GM12878 (cell line): ENCODE data around the gene BHLHE23. TPM values are rescaled to one million over a fixed set of nuclear protein-coding genes. Genes with fewer than 3 reads are reported as not detected.

Experiments used
- ATAC-seq: fragments of 200-7000 bp; cut with Tn5 transposase; 3 replicates; pipeline ENCODE4 v1.9.1; 2020; ENCODE audit warnings: mild to moderate bottlenecking, moderate library complexity
- BruUV-seq: library from RNA; stranded (reverse); fragments of 400-500 nt; replicated peaks from 2 replicates; lab custom pipeline; 2021; lab: Mats Ljungman, UMichigan
- CTCF ChIA-PET: fragments of 300-600 bp; sonication (Branson Sonifier 250); formaldehyde crosslinking; extraction: SDS; loops from one replicate; lab custom pipeline; 2021; ENCODE audit warnings: inconsistent platforms; lab: Yijun Ruan, JAX
- POLR2A ChIA-PET: fragments of 350-600 bp; formaldehyde crosslinking; extraction: SDS; loops from one replicate; lab custom pipeline; 2021; ENCODE audit warnings: inconsistent platforms; lab: Charles Lee
- RAD21 ChIA-PET: fragments of 300-600 bp; sonication (Branson Sonifier 250); formaldehyde crosslinking; loops from one replicate; lab custom pipeline; 2023; ENCODE audit warnings: antibody characterized with exemption; ENCODE audit not compliant: unreplicated experiment; lab: Charles Lee
- SMC1A ChIA-PET: fragments of 300-600 bp; sonication (Branson Sonifier 250); formaldehyde crosslinking; loops from one replicate; lab custom pipeline; 2023; ENCODE audit not compliant: unreplicated experiment, uncharacterized antibody; lab: Charles Lee
- DNase-seq: peaks from one replicate; pipeline ENCODE4 v3.0.0-alpha.2; 2011; ENCODE audit warnings: low read depth, low spot score
- FAIRE-seq: peaks from 3 replicates; lab custom pipeline; 2011; peaks lifted over from hg19 to GRCh38; lab: Jason Lieb, UNC
- H2AFZ ChIP-seq: 2 replicates; pipeline ENCODE4 v1.6.0; 2011; ENCODE audit warnings: low read depth, low read length, control low read depth; ENCODE audit not compliant: control insufficient read depth
- H3K27ac ChIP-seq: 2 replicates; pipeline ENCODE4 v1.5.1; 2011; ENCODE audit warnings: control low read depth; ENCODE audit not compliant: control insufficient read depth, insufficient read depth
- H3K27me3 ChIP-seq, 2 experiments: replicated peaks in 1 of 2; 2 replicates each; pipeline versions ENCODE4 v1.6.0 to v1.6.1; 2011; ENCODE audit warnings: low read length in 1 of 2; ENCODE audit not compliant: control insufficient read depth in 2 of 2, insufficient read depth in 2 of 2
- H3K36me3 ChIP-seq, 2 experiments: 2 replicates each; pipeline ENCODE4 v1.5.1; 2011; ENCODE audit warnings: low read length in 1 of 2; ENCODE audit not compliant: control insufficient read depth in 2 of 2, insufficient read depth in 2 of 2
- H3K4me1 ChIP-seq: 2 replicates; pipeline ENCODE4 v1.6.1; 2011; ENCODE audit warnings: mild to moderate bottlenecking, low read length, moderate library complexity, mixed read lengths; ENCODE audit not compliant: control insufficient read depth, insufficient read depth
- H3K4me2 ChIP-seq: 2 replicates; pipeline ENCODE4 v1.6.0; 2011; ENCODE audit warnings: control low read depth; ENCODE audit not compliant: control insufficient read depth, insufficient read depth
- H3K4me3 ChIP-seq: fragments of 200-600 bp; sonication (generic); 2 replicates; pipeline ENCODE4 v1.5.1; 2016
- H3K79me2 ChIP-seq: 2 replicates; pipeline ENCODE4 v1.6.0; 2011; ENCODE audit warnings: low read length; ENCODE audit not compliant: control insufficient read depth, insufficient read depth
- H3K9ac ChIP-seq: 2 replicates; pipeline ENCODE4 v1.8.0; 2011; ENCODE audit warnings: low read length, control low read depth, mixed read lengths; ENCODE audit not compliant: control insufficient read depth, insufficient read depth
- H3K9me3 ChIP-seq: replicated peaks from 3 replicates; pipeline ENCODE4 v1.5.1; 2011; ENCODE audit warnings: mild to moderate bottlenecking, low read length; ENCODE audit not compliant: control insufficient read depth, insufficient read depth
- H4K20me1 ChIP-seq: 2 replicates; pipeline ENCODE4 v1.6.0; 2011; ENCODE audit not compliant: control insufficient read depth, insufficient read depth
- CHD4 ChIP-seq: fragments of 200-600 bp; sonication (generic); IDR thresholded peaks from 2 replicates; pipeline ENCODE4 v1.6.1; 2016; ENCODE audit warnings: mild to moderate bottlenecking
- EED ChIP-seq: sonication (generic); IDR thresholded peaks from 2 replicates; pipeline ENCODE4 v1.6.1; 2016; ENCODE audit warnings: antibody characterized with exemption, low read depth
- HCFC1 ChIP-seq: fragments of 150-350 bp; IDR thresholded peaks from 2 replicates; pipeline ENCODE4 v1.6.1; 2014; ENCODE audit warnings: low read length
- KDM1A ChIP-seq: fragments of 200-600 bp; sonication (generic); IDR thresholded peaks from 2 replicates; pipeline ENCODE4 v1.6.1; 2016; ENCODE audit warnings: borderline replicate concordance
- MEF2B ChIP-seq: fragments of 450-650 bp; IDR thresholded peaks from 2 replicates; pipeline ENCODE4 v1.6.1; 2018; ENCODE audit warnings: mild to moderate bottlenecking, moderate library complexity; ENCODE audit not compliant: partially characterized antibody, poor library complexity, severe bottlenecking
- NKRF ChIP-seq: fragments of 450-650 bp; conservative IDR thresholded peaks from 2 replicates; pipeline ENCODE4 v1.6.1; 2017; ENCODE audit warnings: mild to moderate bottlenecking, moderate library complexity
- RFX5 ChIP-seq: IDR thresholded peaks from 2 replicates; pipeline ENCODE4 v1.6.1; 2011; ENCODE audit warnings: low read depth, low read length, improper control_type of control experiment
- RUNX3 ChIP-seq: IDR thresholded peaks from 2 replicates; pipeline ENCODE4 v1.6.1; 2012; ENCODE audit warnings: low read length, inconsistent platforms
- SREBF2 ChIP-seq: IDR thresholded peaks from 2 replicates; pipeline ENCODE4 v1.6.1; 2012; ENCODE audit warnings: mild to moderate bottlenecking, low read length
- ZBTB11 ChIP-seq: fragments of 450-650 bp; formaldehyde crosslinking; IDR thresholded peaks from 2 replicates; pipeline ENCODE4 v1.5.0; 2022; ENCODE audit warnings: mild to moderate bottlenecking, missing genetic modification characterization
- ZNF622 ChIP-seq: fragments of 450-650 bp; IDR thresholded peaks from 2 replicates; pipeline ENCODE4 v1.6.1; 2017; ENCODE audit warnings: mild to moderate bottlenecking, inconsistent platforms
- ZZZ3 ChIP-seq: IDR thresholded peaks from 2 replicates; pipeline ENCODE4 v1.6.1; 2011; ENCODE audit warnings: low read depth; ENCODE audit not compliant: control insufficient read depth, insufficient read length
- WGBS: methylation state at CpG from one replicate; pipeline ENCODE4 v1.1.6; 2016; ENCODE audit warnings: low lambda C conversion rate; ENCODE audit not compliant: insufficient replicate concordance, insufficient coverage; ENCODE audit errors: missing lambda C conversion rate; 5-methylcytosine and 5-hydroxymethylcytosine counted together
- in situ Hi-C: fragments of 300-500 bp; cut with MboI; formaldehyde crosslinking; loops from 9 replicates; pipeline ENCODE4 v1.14.3; 2018; ENCODE audit warnings: mixed read lengths
- intact Hi-C: fragments of 100-400 bp; cut with micrococcal nuclease; formaldehyde crosslinking; loops from one replicate; pipeline ENCODE4 v1.14.2; 2022; ENCODE audit not compliant: unreplicated experiment
- polyA plus RNA-seq, 11 experiments: library from polyadenylated mRNA; depleted of rRNA in 4 of 11; unstranded in 6 of 11; stranded (reverse) in 5 of 11; fragments of >200 nt; fragmentation: Nextera tagmentation in 4 of 11; fragmentation: Illumina TruSeq in 1 of 11; extraction: Ambion mirVana in 4 of 11; extraction: Trizol in 1 of 11; gene quantifications; 1 replicate in 1 of 11; 2 replicates in 10 of 11; pipeline versions ENCODE4 v1.2.1 to v1.2.3, GENCODE V29; 2011 to 2016; ENCODE audit warnings: inconsistent platforms in 2 of 11, missing spikeins in 2 of 11, low read depth in 1 of 11
- total RNA-seq, 4 experiments: library from RNA; depleted of rRNA in 3 of 4; stranded (reverse); fragments of >200 nt in 3 of 4; fragmentation: Illumina TruSeq in 1 of 4; extraction: Trizol in 1 of 4; gene quantifications; 2 replicates each; pipeline versions ENCODE4 v1.2.1 to v1.2.3, GENCODE V29; 2013 to 2021
- TF ChIP-seq, protein P1 (sequence below): IDR thresholded peaks from 2 replicates; pipeline ENCODE4 v1.6.1; 2012; ENCODE audit warnings: low read depth, low read length, improper control_type of control experiment

The BHLHE23 gene
- total and polyA plus RNA-seq, 10 of the 15 experiments (the other 5 are each of a cell fraction or from before 2014, with no cell fraction given), result 0.28 to 0.33 TPM; not detected in 8

DNA sequence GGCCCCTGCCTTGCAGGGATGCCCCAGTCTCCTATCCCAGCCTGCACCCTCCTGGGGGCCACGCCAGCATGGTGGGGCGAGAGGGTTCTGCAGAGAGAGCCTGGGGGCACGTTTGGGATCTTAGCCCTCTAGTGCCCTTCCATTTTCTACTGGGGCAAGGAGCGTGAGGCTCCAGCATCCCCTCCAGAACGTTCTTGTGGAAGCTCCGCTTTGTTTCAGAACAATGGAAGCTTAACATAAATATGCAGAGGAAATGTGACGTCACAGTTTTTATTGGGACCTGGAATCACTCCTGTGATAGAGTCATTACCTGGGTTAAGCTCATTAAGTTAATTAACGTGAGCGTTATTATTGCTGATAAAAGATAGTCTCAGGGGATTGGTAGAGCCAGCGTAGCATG, 19.6 kb downstream of the BHLHE23 start (continued):
- TF ChIP-seq ZBTB11 (CRISPR knock-in tag), result no peak
- TF ChIP-seq, protein P1, sequence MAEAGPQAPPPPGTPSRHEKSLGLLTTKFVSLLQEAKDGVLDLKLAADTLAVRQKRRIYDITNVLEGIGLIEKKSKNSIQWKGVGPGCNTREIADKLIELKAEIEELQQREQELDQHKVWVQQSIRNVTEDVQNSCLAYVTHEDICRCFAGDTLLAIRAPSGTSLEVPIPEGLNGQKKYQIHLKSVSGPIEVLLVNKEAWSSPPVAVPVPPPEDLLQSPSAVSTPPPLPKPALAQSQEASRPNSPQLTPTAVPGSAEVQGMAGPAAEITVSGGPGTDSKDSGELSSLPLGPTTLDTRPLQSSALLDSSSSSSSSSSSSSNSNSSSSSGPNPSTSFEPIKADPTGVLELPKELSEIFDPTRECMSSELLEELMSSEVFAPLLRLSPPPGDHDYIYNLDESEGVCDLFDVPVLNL, result no peak
- no peak for TF ChIP-seq RFX5
- no peak for TF ChIP-seq ZNF622
- no peak for TF ChIP-seq KDM1A
- no peak for TF ChIP-seq SREBF2

GRCh38 chr20:62986257-62986800, 20.4 kb downstream of the BHLHE23 start:
- no peaks in the 10 kb centered on the region for H3K9me3 ChIP-seq
- no peaks in the 10 kb centered on the region for H3K36me3 ChIP-seq
- ChIA-PET POLR2A (no interaction called here), CTCF (interaction anchor here (1.3 kb wide), 1 partner anchor 164 kb away, joined by 3 read pairs; no protein-coding TSS in a partner anchor), SMC1A (interaction anchor here (1.0 kb wide), 1 partner anchor 36 kb away, joined by 3 read pairs; no protein-coding TSS in a partner anchor), RAD21 (interaction anchor here (1.1 to 1.3 kb wide), 2 partner anchors 9 to 23 kb away, joined by 4 read pairs; no protein-coding TSS in a partner anchor)
- FAIRE-seq (no peak), DNase-seq (no peak), ATAC-seq (no peak)
- H3K4me1 ChIP-seq, result peaks cover 6% of the 10 kb centered on the region; the same call in 1 of the 2 replicates
- H3K4me3 ChIP-seq, result no peak overlapping the region
- in situ Hi-C loops, result no loop called here
- H3K4me2 ChIP-seq, result no peak overlapping the region
- H3K79me2 ChIP-seq, result no peaks in the 10 kb centered on the region
- no peak overlapping the region for H3K9ac ChIP-seq
- intact Hi-C loops, result no loop called here
- WGBS, result 56% methylated on average over 1 of the region's 6 CpGs
- no peak overlapping the region for H2AFZ ChIP-seq
- peaks cover 0 to 2% of the 10 kb centered on the region in 2 experiments; a peak in 3 of 4 replicates for H3K27me3 ChIP-seq
- BruUV-seq, result no TSS peak
- no peaks in the 10 kb centered on the region for H4K20me1 ChIP-seq
- no peak overlapping the region for H3K27ac ChIP-seq
- TF ChIP-seq CHD4 (no peak), NKRF (no peak), EED (no peak), HCFC1 (no peak), RUNX3 (no peak), MEF2B (no peak), ZZZ3 (no peak)
